GM18517 (cell line): ENCODE data around the gene EIF3K.

ENCODE experiments used
- ATAC-seq: cut with Tn5 transposase; IDR thresholded peaks from one replicate; pipeline ENCODE4 v1.9.1; 2021; ENCODE audit warnings: mild to moderate bottlenecking, moderate library complexity; ENCODE audit not compliant: unreplicated experiment

EIF3K gene

DNA sequence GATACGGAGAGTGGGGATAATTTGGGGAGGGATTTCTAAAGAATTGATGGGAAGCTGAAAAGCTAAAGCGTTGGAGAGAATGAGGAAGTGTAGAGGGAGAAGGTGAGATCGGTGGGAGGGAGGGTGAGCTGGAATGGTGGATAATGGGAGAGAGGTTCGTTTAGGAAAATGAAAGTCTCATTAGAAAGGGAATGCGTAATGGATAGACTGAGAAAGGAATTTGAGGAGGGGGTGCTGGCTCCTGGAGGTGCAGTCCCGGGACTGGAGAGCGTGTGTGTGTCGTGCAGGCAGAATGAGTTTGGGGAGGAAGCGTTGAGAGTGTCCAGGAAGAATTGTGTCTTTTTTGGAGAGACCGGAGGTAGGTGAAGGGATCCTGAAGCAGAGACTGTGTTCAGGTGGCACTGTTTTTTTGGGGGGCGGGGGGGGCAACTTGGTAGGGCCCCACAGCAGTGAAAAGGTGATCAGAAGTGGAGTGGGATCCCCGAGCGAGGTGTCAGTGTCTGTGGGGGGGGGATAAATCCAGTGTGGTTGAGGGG, 29.8 kb downstream of the EIF3K start:
- ATAC-seq, result no peak

GRCh38 chr19:38649305-38650171, 30.6 kb downstream of the EIF3K start:
- no peak for ATAC-seq

GRCh38 chr19:38650172-38650775, 31.3 kb downstream of the EIF3K start:
- no peak for ATAC-seq

DNA sequence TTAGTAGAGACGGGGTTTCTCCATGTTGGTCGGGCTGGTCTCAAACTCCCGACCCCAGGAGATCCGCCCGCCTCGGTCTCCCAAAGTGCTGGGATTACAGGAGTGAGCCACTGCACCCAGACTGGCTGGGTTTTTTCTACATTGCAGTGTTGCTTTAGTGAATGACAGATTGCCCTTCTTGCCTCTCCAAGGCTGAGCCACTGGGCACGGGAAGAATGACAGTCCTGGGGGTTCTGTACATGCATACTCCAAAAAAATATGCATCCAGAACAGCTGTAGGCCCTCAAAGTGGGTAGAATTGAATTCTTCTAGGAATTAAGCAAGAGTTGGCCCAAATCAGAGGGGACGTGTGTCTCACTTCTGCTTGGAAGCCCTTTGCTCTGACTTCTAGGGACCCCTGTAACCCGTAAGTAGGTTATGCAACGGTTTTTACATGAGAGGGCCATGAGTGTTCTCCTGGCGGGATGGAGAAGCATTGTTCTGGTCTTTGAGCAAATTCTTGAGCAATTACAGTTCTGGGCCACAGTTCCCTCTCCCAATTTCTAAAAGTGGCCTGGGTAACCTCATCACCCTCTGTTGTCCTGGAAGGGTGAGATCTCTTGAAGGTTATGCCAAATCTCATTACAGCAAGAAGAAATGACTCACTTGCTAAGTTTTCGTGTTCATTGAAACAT, 32.1 kb downstream of the EIF3K start:
- ATAC-seq, result no peak

- ATAC-seq, result no peak
Measured at GRCh38 chr19:38653028-38653571, 34.1 kb downstream of the EIF3K start.

DNA sequence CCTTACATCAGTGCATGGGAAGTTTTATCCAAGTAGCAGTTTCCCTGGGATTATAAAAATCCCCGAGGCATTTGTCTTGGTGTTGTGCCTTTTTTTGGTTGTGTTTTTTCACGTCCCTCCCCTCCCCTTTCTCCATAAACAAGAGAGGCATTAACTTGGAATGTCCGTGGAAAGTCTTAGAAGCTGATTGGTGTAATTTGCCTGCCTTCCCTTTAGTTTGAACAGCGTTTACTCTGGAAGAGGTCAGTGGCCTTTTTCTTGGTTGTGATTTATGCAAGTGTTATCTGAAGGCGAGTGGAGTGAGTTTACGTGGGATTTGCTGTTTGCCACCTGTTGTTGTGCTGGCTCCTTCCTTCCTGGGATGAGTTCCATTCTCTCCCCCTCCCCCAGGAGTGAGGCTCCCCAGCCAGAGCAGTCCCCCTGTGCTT, 35.7 kb downstream of the EIF3K start:
- ATAC-seq, result no peak

DNA sequence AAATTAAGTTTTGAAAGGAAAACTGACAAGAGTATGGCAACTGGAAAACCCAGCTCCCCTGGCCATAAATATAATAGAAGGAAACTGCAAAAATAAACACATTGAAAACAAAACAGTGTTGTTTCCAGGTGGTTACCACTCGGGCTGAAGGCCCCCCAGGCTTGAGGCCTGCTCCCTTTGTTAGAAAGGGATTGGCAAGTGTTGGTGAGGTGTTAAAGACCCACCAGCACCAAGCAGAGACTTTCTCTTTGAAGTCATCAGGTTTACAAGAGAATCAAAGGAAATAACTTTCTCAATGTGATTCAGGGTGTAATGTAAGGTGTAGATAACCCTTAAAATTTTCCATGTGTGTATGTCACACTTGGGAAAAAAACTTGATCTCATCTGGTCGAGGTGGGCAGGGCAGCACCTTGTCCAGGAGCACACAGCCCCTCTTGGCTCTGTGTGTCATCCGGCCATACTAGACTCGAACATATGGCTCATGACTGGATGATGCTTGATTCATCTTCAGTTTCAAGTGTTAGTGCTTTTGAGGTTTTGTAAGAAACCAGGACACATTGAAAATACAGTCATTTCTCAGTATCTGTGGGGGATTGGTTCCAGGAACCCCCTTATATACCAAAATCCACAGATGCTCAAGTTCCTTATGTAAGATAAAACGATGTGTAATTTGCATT, 36.3 kb downstream of the EIF3K start:
- no peak for ATAC-seq

GRCh38 chr19:38656171-38656981, 37.4 kb downstream of the EIF3K start:
- no peak for ATAC-seq

- no peak for ATAC-seq
Measured at GRCh38 chr19:38657633-38658222, 38.7 kb downstream of the EIF3K start.

- no peak for ATAC-seq
Measured at GRCh38 chr19:38658462-38659306, 39.7 kb downstream of the EIF3K start.

DNA sequence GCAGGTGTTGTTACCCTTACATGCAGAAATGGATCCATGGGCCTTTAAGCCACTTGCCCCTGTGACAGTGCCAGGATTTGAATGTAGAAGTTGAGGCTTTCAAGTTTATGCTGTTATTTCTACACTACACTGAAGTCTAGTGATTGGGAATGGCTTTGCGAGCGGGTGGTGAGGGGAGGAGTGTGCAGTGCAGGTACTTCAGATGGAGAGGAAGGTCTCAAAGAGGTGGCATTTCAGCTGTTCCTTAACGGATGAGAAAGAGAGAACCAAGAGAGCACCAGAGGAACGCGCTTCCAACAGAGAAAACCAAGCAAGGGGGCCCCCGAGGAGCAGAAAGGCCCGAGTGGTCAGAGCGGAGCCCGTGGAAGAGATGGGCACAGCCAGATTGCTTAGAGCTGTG, 41.7 kb downstream of the EIF3K start:
- no peak for ATAC-seq

- ATAC-seq, result no peak
Measured at GRCh38 chr19:38661136-38661535, 42.1 kb downstream of the EIF3K start.

DNA sequence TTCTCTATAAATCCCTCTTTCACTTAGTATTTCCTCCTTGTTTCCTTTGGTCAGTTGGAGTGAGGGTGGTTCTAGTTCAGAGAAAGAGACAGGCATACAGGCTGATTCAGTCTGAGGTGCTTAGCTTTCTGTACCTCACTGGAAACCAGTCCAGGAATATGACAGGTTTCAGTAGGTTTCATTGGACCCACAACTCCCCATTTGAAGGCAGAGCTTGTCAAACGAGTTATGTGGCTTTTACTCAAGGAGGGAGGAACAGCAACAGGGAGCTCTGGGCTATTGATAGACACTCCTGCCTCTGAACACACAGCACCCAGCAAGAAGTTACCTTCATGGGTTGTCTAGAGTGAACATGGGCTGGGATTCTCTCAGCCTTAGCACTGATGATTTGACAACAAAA, 43.0 kb downstream of the EIF3K start:
- ATAC-seq, result no peak

DNA sequence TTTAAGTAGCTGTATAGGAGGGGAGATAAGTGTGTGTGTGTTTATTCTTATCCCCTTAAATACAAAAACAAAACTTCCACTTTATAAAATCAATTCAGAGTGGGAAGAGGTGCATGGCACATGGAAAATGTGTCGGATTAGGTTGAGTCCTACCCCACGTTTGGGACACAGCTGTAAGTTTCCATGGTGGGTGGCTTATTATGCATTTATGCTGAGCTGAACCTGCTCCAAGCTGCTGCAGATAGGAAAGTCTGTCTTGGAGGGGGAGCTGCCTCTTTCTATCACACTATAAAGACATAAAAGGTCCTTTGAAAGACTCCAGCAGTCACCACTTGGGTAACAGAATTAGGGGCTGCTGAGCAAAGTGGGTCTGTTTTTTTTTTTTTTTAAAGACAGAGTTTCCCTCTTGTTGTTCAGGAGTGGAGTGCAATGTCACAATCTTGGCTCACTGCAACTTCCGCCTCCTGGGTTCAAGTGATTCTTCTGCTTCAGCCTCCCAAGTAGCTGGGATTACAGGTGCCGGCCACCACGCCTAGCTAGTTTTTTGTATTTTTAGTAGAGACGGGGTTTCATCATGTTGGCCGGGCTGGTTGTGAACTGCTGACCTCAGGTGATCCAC, 43.7 kb downstream of the EIF3K start:
- ATAC-seq, result no peak

- ATAC-seq, result no peak
Measured at GRCh38 chr19:38663156-38663651, 44.2 kb downstream of the EIF3K start.

- no peak for ATAC-seq
Measured at GRCh38 chr19:38663957-38664502, 45.0 kb downstream of the EIF3K start.

GRCh38 chr19:38664503-38665211, 45.7 kb downstream of the EIF3K start:
- no peak for ATAC-seq
